Mesenchymal stem cell (in vitro differentiated cells and primary cell): ENCODE data around the gene HARS2.
"Not testable (repeated sequence)": the region's sequence is repeated elsewhere in the genome, so short reads cannot be mapped to it uniquely, and the experiment has no call there.

ENCODE experiments used
- DNase-seq: peaks from one replicate; pipeline ENCODE4 v3.0.0-alpha.2; 2013
- H2AFZ ChIP-seq: one replicate; pipeline ENCODE4 v1.6.1; 2013; ENCODE audit warnings: low read depth, mild to moderate bottlenecking, control low read depth, inconsistent platforms, low read length, moderate library complexity
- H2AK5ac ChIP-seq: 2 replicates; pipeline ENCODE4 v1.6.1; 2013; ENCODE audit warnings: low read length, moderate library complexity, mild to moderate bottlenecking, inconsistent platforms; ENCODE audit not compliant: severe bottlenecking
- H2BK120ac ChIP-seq: one replicate; pipeline ENCODE4 v1.6.1; 2013; ENCODE audit warnings: low read depth, mild to moderate bottlenecking, inconsistent platforms, low read length, moderate library complexity
- H2BK12ac ChIP-seq, 2 experiments: one replicate each; pipeline ENCODE4 v1.6.1; 2013; ENCODE audit warnings: inconsistent platforms in 2 of 2, low read length in 2 of 2, mild to moderate bottlenecking in 2 of 2, moderate library complexity in 2 of 2, control low read depth in 1 of 2
- H2BK15ac ChIP-seq: one replicate; pipeline ENCODE4 v1.6.1; 2013; ENCODE audit warnings: mild to moderate bottlenecking, low read depth, inconsistent platforms; ENCODE audit not compliant: poor library complexity, severe bottlenecking
- H2BK5ac ChIP-seq: 2 replicates; pipeline ENCODE4 v1.6.1; 2013; ENCODE audit warnings: low read depth, mild to moderate bottlenecking, low read length, control low read depth, inconsistent platforms; ENCODE audit not compliant: poor library complexity, severe bottlenecking
- H3K14ac ChIP-seq, 2 experiments: one replicate each; pipeline ENCODE4 v1.6.1; 2013; ENCODE audit warnings: inconsistent platforms in 2 of 2, low read length in 2 of 2, control low read depth in 1 of 2, mild to moderate bottlenecking in 1 of 2, moderate library complexity in 1 of 2
- H3K18ac ChIP-seq, 2 experiments: one replicate each; pipeline ENCODE4 v1.6.1; 2013; ENCODE audit warnings: inconsistent platforms in 2 of 2, low read length in 2 of 2, control low read depth in 1 of 2, low read depth in 1 of 2, mild to moderate bottlenecking in 1 of 2
- H3K23ac ChIP-seq, 2 experiments: one replicate each; pipeline ENCODE4 v1.6.1; 2013; ENCODE audit warnings: inconsistent platforms in 2 of 2, low read length in 2 of 2, mild to moderate bottlenecking in 2 of 2, moderate library complexity in 2 of 2, control low read depth in 1 of 2
- H3K27ac ChIP-seq: 2 replicates; pipeline ENCODE4 v1.5.1; 2013; ENCODE audit warnings: mild to moderate bottlenecking, moderate library complexity, low read length, control low read depth, inconsistent platforms; ENCODE audit not compliant: poor library complexity, severe bottlenecking
- H3K27me3 ChIP-seq, 2 experiments: 2 replicates each; pipeline versions ENCODE4 v1.6.1 to v1.7.0; 2013; ENCODE audit warnings: low read length in 2 of 2, mild to moderate bottlenecking in 2 of 2, moderate library complexity in 2 of 2, control low read depth in 1 of 2, inconsistent platforms in 1 of 2; ENCODE audit not compliant: control insufficient read depth in 1 of 2, insufficient read depth in 1 of 2
- H3K36me3 ChIP-seq, 2 experiments: 2 replicates each; pipeline versions ENCODE4 v1.6.1 to v1.7.0; 2013; ENCODE audit warnings: low read length in 2 of 2, control low read depth in 1 of 2, inconsistent platforms in 1 of 2, low read depth in 1 of 2, mild to moderate bottlenecking in 1 of 2; ENCODE audit not compliant: insufficient read depth in 2 of 2, control insufficient read depth in 1 of 2
- H3K4ac ChIP-seq, 2 experiments: one replicate each; pipeline ENCODE4 v1.6.1; 2013; ENCODE audit warnings: inconsistent platforms in 2 of 2, low read length in 2 of 2, mild to moderate bottlenecking in 2 of 2, moderate library complexity in 2 of 2, control low read depth in 1 of 2, low read depth in 1 of 2
- H3K4me1 ChIP-seq: 2 replicates; pipeline ENCODE4 v1.6.1; 2013; ENCODE audit warnings: low read depth, low read length, control low read depth; ENCODE audit not compliant: control insufficient read depth, insufficient read depth
- H3K4me2 ChIP-seq: 2 replicates; pipeline ENCODE4 v1.6.1; 2013; ENCODE audit warnings: low read length, mild to moderate bottlenecking, inconsistent platforms; ENCODE audit not compliant: poor library complexity, severe bottlenecking
- H3K4me3 ChIP-seq, 2 experiments: 2 replicates each; pipeline versions ENCODE4 v1.5.1 to v1.7.0; 2013; ENCODE audit warnings: low read length in 2 of 2, mild to moderate bottlenecking in 2 of 2, control low read depth in 1 of 2, low read depth in 1 of 2; ENCODE audit not compliant: insufficient read depth in 1 of 2
- H3K79me1 ChIP-seq: replicated peaks from 2 replicates; pipeline ENCODE4 v1.6.1; 2013; ENCODE audit warnings: mild to moderate bottlenecking, control low read depth, low read length, inconsistent platforms; ENCODE audit not compliant: poor library complexity, severe bottlenecking
- H3K9ac ChIP-seq: 2 replicates; pipeline ENCODE4 v1.7.0; 2013; ENCODE audit warnings: mild to moderate bottlenecking, low read length, moderate library complexity
- H3K9me3 ChIP-seq: 2 replicates; pipeline ENCODE4 v1.7.0; 2013; ENCODE audit warnings: mild to moderate bottlenecking, low read length; ENCODE audit not compliant: control insufficient read depth
- H4K8ac ChIP-seq: one replicate; pipeline ENCODE4 v1.6.1; 2013; ENCODE audit warnings: inconsistent platforms, mild to moderate bottlenecking, low read length, moderate library complexity
- H4K91ac ChIP-seq: one replicate; pipeline ENCODE4 v1.6.1; 2013; ENCODE audit warnings: mild to moderate bottlenecking, low read length, inconsistent platforms
- WGBS: methylation state at CpG from one replicate; pipeline ENCODE4 v1.1.7; 2013; ENCODE audit warnings: mixed read lengths; 5-methylcytosine and 5-hydroxymethylcytosine counted together

The HARS2 gene

GRCh38 chr5:140711794-140712193 is 20.5 kb downstream of the HARS2 start:
- no CpG with 5 or more reads among the region's 1 CpG for WGBS
- H2BK5ac ChIP-seq, result no peak overlapping the region
- peak overlapping the region in 1 of 2 experiments; percentile 81 for H3K4me3 ChIP-seq
- H3K9ac ChIP-seq, result no peak overlapping the region
- H2BK15ac ChIP-seq, result no peak overlapping the region
- H3K79me1 ChIP-seq, result no peaks in the 10 kb centered on the region
- no peak for DNase-seq
- H2BK120ac ChIP-seq, result no peak overlapping the region
- no peak overlapping the region for H3K18ac ChIP-seq
- H3K9me3 ChIP-seq, result no peaks in the 10 kb centered on the region
- H3K4ac ChIP-seq, result no peak overlapping the region
- H2AFZ ChIP-seq, result no peak overlapping the region
- H4K91ac ChIP-seq, result no peak overlapping the region
- H4K8ac ChIP-seq, result no peak overlapping the region
- H3K23ac ChIP-seq, result no peak overlapping the region
- H2BK12ac ChIP-seq, result no peak overlapping the region
- H3K27me3 ChIP-seq, result no peaks in the 10 kb centered on the region
- no peak overlapping the region for H2AK5ac ChIP-seq
- H3K36me3 ChIP-seq, result peaks cover 4 to 11% of the 10 kb centered on the region in 2 experiments
- H3K27ac ChIP-seq, result no peak overlapping the region
- no peaks in the 10 kb centered on the region for H3K4me1 ChIP-seq
- H3K14ac ChIP-seq, result no peak overlapping the region
- H3K4me2 ChIP-seq, result no peak overlapping the region

GRCh38 chr5:140713562-140714094 is 22.4 kb downstream of the HARS2 start:
- no peak overlapping the region for H2BK120ac ChIP-seq
- H3K14ac ChIP-seq, result no peak overlapping the region
- H3K9ac ChIP-seq, result no peak overlapping the region
- H2BK5ac ChIP-seq, result no peak overlapping the region
- H3K4me2 ChIP-seq, result no peak overlapping the region
- peaks cover 2% of the 10 kb centered on the region for H3K4me1 ChIP-seq
- H3K79me1 ChIP-seq, result no peaks in the 10 kb centered on the region
- no peak overlapping the region for H2AK5ac ChIP-seq
- no peak overlapping the region for H3K23ac ChIP-seq
- H2AFZ ChIP-seq, result no peak overlapping the region
- H2BK12ac ChIP-seq, result no peak overlapping the region
- H3K27me3 ChIP-seq, result no peaks in the 10 kb centered on the region
- no peak for DNase-seq
- no peak overlapping the region for H3K4ac ChIP-seq
- no peak overlapping the region for H3K4me3 ChIP-seq
- H3K9me3 ChIP-seq, result no peaks in the 10 kb centered on the region
- no peak overlapping the region for H4K8ac ChIP-seq
- no peak overlapping the region for H4K91ac ChIP-seq
- H2BK15ac ChIP-seq, result no peak overlapping the region
- no peaks in the 10 kb centered on the region for H3K36me3 ChIP-seq
- H3K27ac ChIP-seq, result no peak overlapping the region
- H3K18ac ChIP-seq, result no peak overlapping the region
- WGBS, result 97% methylated on average over 1 of the region's 1 CpG

DNA sequence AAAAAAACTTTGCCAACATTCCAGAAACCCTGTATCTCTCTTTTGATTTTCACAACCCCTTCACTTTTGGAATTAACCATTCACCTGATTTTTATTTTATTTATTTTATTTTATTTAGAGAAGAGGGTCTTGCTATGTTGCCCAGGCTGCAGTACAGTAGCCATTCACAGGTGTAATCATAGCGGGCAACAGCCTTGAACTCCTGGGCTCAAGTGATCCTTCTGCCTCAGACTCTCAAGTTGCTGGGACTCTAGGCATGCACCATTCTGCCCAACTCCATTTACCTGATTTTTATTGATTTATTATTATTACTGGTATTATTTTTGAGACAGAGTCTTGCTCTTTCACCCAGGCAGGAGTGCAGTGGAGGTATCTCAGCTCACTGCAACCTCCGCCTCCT is 25.0 kb downstream of the HARS2 start:
- H4K8ac ChIP-seq, result not testable (repeated sequence)

GRCh38 chr5:140718266-140718592 is 27.0 kb downstream of the HARS2 start:
- Histone ChIP-seq H3K4me3 (no peak overlapping the region), H3K4me2 (no peak overlapping the region), H2BK120ac (no peak overlapping the region), H3K4ac (no peak overlapping the region), H2BK15ac (no peak overlapping the region), H3K79me1 (no peaks in the 10 kb centered on the region), H3K27ac (peak overlapping the region; percentile 14), H2BK12ac (peak overlapping the region; percentile 51 to 61), H3K23ac (no peak overlapping the region), H3K18ac (peak overlapping the region in 1 of 2 experiments; percentile 25), H4K8ac (no peak overlapping the region), H2AK5ac (no peak overlapping the region), H2AFZ (no peak overlapping the region), H3K9ac (no peak overlapping the region), H4K91ac (peak overlapping the region; percentile 67), H3K9me3 (no peaks in the 10 kb centered on the region), H3K14ac (no peak overlapping the region), H2BK5ac (no peak overlapping the region), H3K4me1 (peaks cover 3% of the 10 kb centered on the region), H3K27me3 (no peaks in the 10 kb centered on the region), H3K36me3 (no peaks in the 10 kb centered on the region)
- 66% methylated on average over 7 of the region's 7 CpGs for WGBS
- DNase-seq, result no peak

More for the DNA sequence above, 25.0 kb downstream of the HARS2 start:
- H2BK5ac ChIP-seq, H2AFZ ChIP-seq, H3K4me3 ChIP-seq, H3K79me1 ChIP-seq, H3K23ac ChIP-seq, H3K27ac ChIP-seq, H2BK15ac ChIP-seq, H3K4ac ChIP-seq, H3K4me2 ChIP-seq, H3K9ac ChIP-seq, DNase-seq, H3K4me1 ChIP-seq, H2BK12ac ChIP-seq, H3K18ac ChIP-seq, H3K36me3 ChIP-seq, H3K27me3 ChIP-seq, H3K9me3 ChIP-seq, H3K14ac ChIP-seq, H2AK5ac ChIP-seq, H2BK120ac ChIP-seq, H4K91ac ChIP-seq: not testable (repeated sequence)
- 96% methylated on average over 2 of the region's 2 CpGs for WGBS
